HepG2 (cell line): ENCODE data around the gene PSMD1. TPM values are rescaled to one million over a fixed set of nuclear protein-coding genes. Genes with fewer than 3 reads are reported as not detected.
A peak's percentile ranks its signal among the peaks of the same experiment; 100 is the strongest.

Experiments
- GATA4 ChIP-seq: sonication (generic); IDR thresholded peaks from 2 replicates; pipeline ENCODE4 v1.6.1; 2016; ENCODE audit warnings: antibody characterized with exemption, low read depth, borderline replicate concordance
- HNF1A ChIP-seq, 2 experiments: sonication (generic) in 1 of 2; formaldehyde crosslinking in 1 of 2; IDR thresholded peaks; 2 replicates each; pipeline versions ENCODE4 v1.4.0 to v1.6.1; 2016 to 2020; ENCODE audit warnings: borderline replicate concordance in 1 of 2, low read depth in 1 of 2, mild to moderate bottlenecking in 1 of 2, missing genetic modification reagents in 1 of 2
- HNF4A ChIP-seq: sonication (generic); formaldehyde crosslinking; IDR thresholded peaks from 2 replicates; pipeline ENCODE4 v1.4.0; 2020; ENCODE audit warnings: missing genetic modification reagents
- IKZF5 ChIP-seq: IDR thresholded peaks from 2 replicates; pipeline ENCODE4 v1.6.1; 2018; ENCODE audit warnings: missing genetic modification reagents, mild to moderate bottlenecking, missing compliant biosample characterization
- KLF16 ChIP-seq, 2 experiments: sonication (generic) in 1 of 2; formaldehyde crosslinking in 1 of 2; IDR thresholded peaks; 2 replicates each; pipeline versions ENCODE4 v1.6.1 to v1.8.0; 2016 to 2023; ENCODE audit warnings: missing genetic modification reagents in 2 of 2, missing compliant biosample characterization in 1 of 2
- LCORL ChIP-seq, 2 experiments: fragments of 450-650 bp in 1 of 2; sonication (generic) in 1 of 2; formaldehyde crosslinking in 1 of 2; IDR thresholded peaks; 2 replicates each; pipeline versions ENCODE4 v1.5.0 to v1.6.1; 2017 to 2020; ENCODE audit warnings: antibody characterized with exemption in 1 of 2, missing genetic modification reagents in 1 of 2
- NONO ChIP-seq, 2 experiments: fragments of 450-650 bp in 1 of 2; sonication (generic) in 1 of 2; formaldehyde crosslinking in 1 of 2; IDR thresholded peaks in 1 of 2; conservative IDR thresholded peaks in 1 of 2; 2 replicates each; pipeline versions ENCODE4 v1.6.1 to v1.8.0; 2017 to 2022; ENCODE audit warnings: mild to moderate bottlenecking in 1 of 2, missing genetic modification reagents in 1 of 2, moderate library complexity in 1 of 2
- SOX13 ChIP-seq, 3 experiments: fragments of 450-650 bp in 1 of 3; sonication (generic) in 1 of 3; formaldehyde crosslinking in 1 of 3; IDR thresholded peaks in 2 of 3; conservative IDR thresholded peaks in 1 of 3; 2 replicates each; pipeline versions ENCODE4 v1.5.0 to v1.6.1; 2016 to 2020; ENCODE audit warnings: antibody characterized with exemption in 1 of 3, mild to moderate bottlenecking in 1 of 3, missing compliant biosample characterization in 1 of 3, missing genetic modification reagents in 1 of 3, moderate library complexity in 1 of 3
- SOX6 ChIP-seq, 2 experiments: fragments of 450-650 bp in 1 of 2; sonication (generic) in 1 of 2; formaldehyde crosslinking in 1 of 2; IDR thresholded peaks; 2 replicates each; pipeline versions ENCODE4 v1.4.0 to v1.6.1; 2017 to 2020; ENCODE audit warnings: antibody characterized with exemption in 1 of 2, mild to moderate bottlenecking in 1 of 2, missing genetic modification reagents in 1 of 2
- ZKSCAN8 ChIP-seq: IDR thresholded peaks from 2 replicates; pipeline ENCODE4 v1.6.1; 2016; ENCODE audit warnings: borderline replicate concordance, missing genetic modification reagents, missing compliant biosample characterization
- ZNF564 ChIP-seq: sonication (generic); formaldehyde crosslinking; IDR thresholded peaks from 2 replicates; pipeline ENCODE4 v1.8.1; 2023; ENCODE audit warnings: mild to moderate bottlenecking, missing genetic modification reagents
- ZNF687 ChIP-seq: sonication (generic); formaldehyde crosslinking; IDR thresholded peaks from 2 replicates; pipeline ENCODE4 v1.5.1; 2020; ENCODE audit warnings: mild to moderate bottlenecking, missing genetic modification reagents, moderate library complexity
- polyA plus RNA-seq, 8 experiments: library from polyadenylated mRNA; depleted of rRNA in 3 of 8; stranded (reverse) in 7 of 8; unstranded in 1 of 8; fragments of >200 nt; fragmentation: Illumina TruSeq in 4 of 8; extraction: Trizol in 4 of 8; gene quantifications; 2 replicates each; pipeline versions ENCODE4 v1.2.1 to v1.2.3, GENCODE V29; 2011 to 2016; ENCODE audit warnings: low read depth in 4 of 8, missing spikeins in 1 of 8, mixed read lengths in 1 of 8; ENCODE audit not compliant: insufficient read depth in 1 of 8
- total RNA-seq, 5 experiments: library from RNA; depleted of rRNA; stranded (reverse); fragments of >200 nt; fragmentation: Illumina TruSeq; extraction: Trizol; gene quantifications; 2 replicates each; pipeline ENCODE4 v1.2.3, GENCODE V29; 2016; ENCODE audit warnings: low read depth in 1 of 5

Gene PSMD1
- total and polyA plus RNA-seq, 2 of the 13 experiments (the other 11 are each of a cell fraction or from before 2014, with no cell fraction given), result 136 to 191 TPM

GRCh38 chr2:231007286-231008098, 49.2 kb upstream of the PSMD1 start (continued):
- TF ChIP-seq ZNF687 (CRISPR knock-in tag), result no peak; the same call in 1 of the 2 replicates
- no peak for TF ChIP-seq NONO (IDR thresholded peaks at IDR 0.05)
- TF ChIP-seq NONO (CRISPR knock-in tag; conservative IDR thresholded peaks at IDR 0.05), result peak; percentile 47
- no peak for TF ChIP-seq SOX6 (IDR thresholded peaks at IDR 0.05)
- peak; percentile 18; the same call in 1 of the 2 replicates for TF ChIP-seq SOX6 (CRISPR knock-in tag; IDR thresholded peaks at IDR 0.05)
- no peak for TF ChIP-seq SOX13 (IDR thresholded peaks at IDR 0.05)
- TF ChIP-seq SOX13 (CRISPR knock-in tag; conservative IDR thresholded peaks at IDR 0.05 in 1 of 2, IDR thresholded peaks at IDR 0.05 in 1 of 2), result peak in 1 of 2 experiments; percentile 61; a peak in 1 of 4 replicates
- peak; percentile 42; the same call in 1 of the 2 replicates for TF ChIP-seq HNF1A (IDR thresholded peaks at IDR 0.05; ENCODE audit: low read depth)
- TF ChIP-seq HNF1A (CRISPR knock-in tag; IDR thresholded peaks at IDR 0.05; ENCODE audit: borderline replicate concordance), result peak; percentile 50; the same call in 1 of the 2 replicates
- peak; percentile 39; the same call in 1 of the 2 replicates for TF ChIP-seq IKZF5 (CRISPR knock-in tag)
- TF ChIP-seq ZKSCAN8, result 0 out of 2 replicates have a peak, but pooled peaks have one; percentile 51
- TF ChIP-seq GATA4, result no peak
- TF ChIP-seq HNF4A (CRISPR knock-in tag), result peak; percentile 63
- TF ChIP-seq ZNF564 (CRISPR knock-in tag), result no peak
- TF ChIP-seq KLF16 (CRISPR knock-in tag; IDR thresholded peaks at IDR 0.05), result peak in 1 of 2 experiments; percentile 28; a peak in 1 of 4 replicates
- TF ChIP-seq LCORL (IDR thresholded peaks at IDR 0.05), result no peak
- peak; percentile 77; the same call in 1 of the 2 replicates for TF ChIP-seq LCORL (CRISPR knock-in tag; IDR thresholded peaks at IDR 0.05)
